Putamen (tissue), 1 donor: ENCODE results near the gene BIN1.
A peak's percentile ranks its signal among the peaks of the same experiment; 100 is the strongest.
"Not testable (repeated sequence)": the region's sequence is repeated elsewhere in the genome, so short reads cannot be mapped to it uniquely, and the experiment has no call there.

ENCODE experiments used
- DNase-seq: peaks from one replicate; pipeline ENCODE4 v3.0.0-alpha.2; 2016; ENCODE audit warnings: low spot score

BIN1 gene

DNA sequence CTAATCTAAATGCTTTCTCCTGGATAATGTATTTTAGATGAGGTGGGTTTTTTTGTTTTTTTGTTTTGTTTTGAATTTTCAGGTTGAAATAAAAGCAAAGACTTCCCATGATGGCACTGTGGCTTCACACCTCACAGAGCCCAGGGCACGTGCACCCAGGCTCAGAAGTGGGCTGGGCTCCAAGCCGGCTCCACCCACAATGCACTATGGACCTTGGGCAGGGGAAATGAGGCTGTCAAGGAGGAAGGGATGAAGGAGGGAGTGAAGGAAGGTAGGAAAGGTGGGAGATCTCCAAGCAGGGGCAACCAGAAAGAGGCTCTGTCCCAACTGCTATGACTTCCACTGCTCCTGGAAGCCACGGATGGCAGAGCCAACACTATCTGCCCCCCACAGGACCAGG lies 60.4 kb downstream of the BIN1 start:
- DNase-seq = no peak

DNA sequence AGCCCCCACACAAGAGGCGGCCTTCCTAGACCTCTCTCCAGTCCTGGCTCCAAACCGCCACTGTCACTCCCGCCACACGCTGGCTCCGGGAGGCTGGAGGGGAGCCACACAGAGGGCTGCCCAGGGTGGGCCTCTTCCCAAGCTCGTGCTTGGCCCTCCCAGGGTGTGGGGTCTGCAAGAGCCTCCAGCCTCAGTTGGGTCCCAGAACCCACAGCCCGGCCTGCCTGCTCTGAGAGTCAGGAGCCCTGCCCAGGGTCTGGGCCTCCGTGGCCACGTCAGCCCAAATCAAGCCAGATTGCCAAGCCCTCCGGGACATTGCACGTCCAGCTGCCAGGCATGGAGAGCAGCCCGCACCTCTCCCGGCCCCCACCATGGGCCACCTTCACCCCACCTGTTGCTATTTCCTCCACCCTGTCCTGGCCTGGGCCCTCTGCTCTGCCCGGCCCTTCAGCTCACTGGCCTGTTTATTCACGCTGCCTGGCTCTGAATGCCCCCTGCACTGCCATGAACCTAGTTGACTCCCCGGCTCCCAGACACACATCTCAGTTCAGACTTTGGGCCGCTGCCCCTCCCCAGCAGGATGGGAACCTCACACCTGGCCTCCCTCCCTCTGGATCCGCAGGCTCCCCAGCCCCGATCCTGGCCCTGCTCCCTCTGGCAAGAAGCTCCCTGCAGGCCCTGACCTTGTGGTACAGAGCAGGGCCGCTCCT lies 61.0 kb downstream of the BIN1 start:
- no peak for DNase-seq

DNA sequence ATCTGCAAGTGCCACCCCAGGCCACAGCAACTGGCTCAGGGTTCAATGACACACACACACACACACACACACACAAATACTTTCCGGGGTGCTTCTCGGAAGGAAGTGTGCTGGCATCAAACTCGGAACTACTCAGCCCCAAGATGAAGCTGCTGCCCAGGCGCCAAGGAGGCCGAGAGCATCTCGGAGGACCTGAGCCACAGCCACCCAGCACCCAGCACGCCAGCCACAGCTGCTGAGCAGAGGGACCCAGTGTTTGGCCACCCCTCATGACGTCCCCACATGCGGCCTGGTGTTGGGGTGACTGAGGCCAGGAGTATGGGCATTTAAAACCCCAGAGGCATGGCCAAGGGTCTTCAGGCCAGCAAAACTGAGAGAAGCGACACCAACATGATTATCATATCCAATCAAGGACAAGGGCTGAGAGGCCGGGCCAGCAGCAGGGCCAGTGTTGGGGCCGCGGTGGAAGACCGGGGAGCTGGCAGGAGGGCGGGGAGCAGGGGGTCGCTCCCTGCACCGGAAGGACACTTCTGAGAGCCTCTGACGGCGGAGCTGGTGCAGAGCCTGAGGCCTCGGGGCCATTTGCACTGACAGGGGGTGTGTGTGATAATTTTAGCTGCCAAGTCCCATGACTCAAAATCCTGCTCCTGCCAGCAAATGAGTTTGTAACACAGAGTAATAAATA lies 61.8 kb downstream of the BIN1 start:
- DNase-seq = no peak

DNA sequence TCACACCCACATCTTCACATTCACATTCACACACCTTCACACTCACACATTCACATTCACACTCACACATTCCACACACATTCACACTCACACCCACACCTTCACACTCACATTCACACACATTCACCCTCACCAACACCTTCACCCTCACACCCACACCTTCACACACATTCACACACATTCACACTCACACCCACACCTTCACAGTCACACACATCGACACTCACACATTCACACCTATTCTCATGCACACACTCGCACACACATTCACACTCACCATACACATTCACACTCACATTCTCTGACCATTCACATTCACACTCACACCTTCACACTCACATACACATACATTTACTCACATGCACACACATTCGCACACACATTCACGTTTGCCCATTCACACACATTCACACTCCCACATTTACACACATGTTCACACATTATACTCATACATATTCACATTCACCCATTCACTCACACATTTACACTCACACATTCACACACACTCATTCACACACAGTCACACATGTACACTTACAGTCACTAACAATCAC lies 62.7 kb downstream of the BIN1 start:
- DNase-seq = no peak

- DNase-seq = no peak
Observed at GRCh38 chr2:127043367-127044164, 63.4 kb downstream of the BIN1 start.

DNA sequence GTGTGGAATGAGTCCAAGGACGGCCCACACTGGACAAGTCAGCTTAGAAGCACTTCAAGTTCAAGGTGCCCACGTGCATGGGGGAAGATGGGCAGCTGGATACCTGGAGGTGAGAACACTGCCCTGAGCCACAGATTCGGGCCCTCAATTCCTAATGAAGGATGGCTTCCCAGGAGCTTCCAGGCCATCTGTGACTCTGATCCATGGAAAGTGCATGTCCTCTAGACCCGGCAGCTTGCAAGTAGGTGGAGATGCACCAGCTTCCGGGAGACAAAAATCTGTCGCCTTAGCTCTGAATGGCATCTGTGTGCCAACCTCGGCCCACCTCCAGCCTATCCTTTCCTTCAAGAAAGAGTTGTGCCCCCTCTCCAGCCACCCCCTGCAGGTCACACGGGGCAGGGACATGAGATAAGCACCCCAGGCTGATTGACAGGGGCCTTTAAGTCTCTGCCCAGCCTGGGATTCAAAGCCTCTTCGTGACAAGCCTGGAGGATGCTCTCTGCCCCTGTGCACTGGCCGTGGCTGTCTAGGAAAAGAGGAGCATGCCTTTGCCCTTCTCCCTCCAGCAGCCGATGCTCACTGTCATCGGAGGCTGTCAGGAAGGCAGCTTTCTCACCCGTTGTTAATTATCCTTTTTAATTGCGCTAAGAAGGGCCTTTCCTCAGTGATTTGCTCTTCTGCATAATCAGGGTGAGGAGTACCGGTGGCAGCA lies 65.5 kb downstream of the BIN1 start:
- no peak for DNase-seq

GRCh38 chr2:127040169-127040568 lies 66.8 kb downstream of the BIN1 start:
- DNase-seq = no peak

DNA sequence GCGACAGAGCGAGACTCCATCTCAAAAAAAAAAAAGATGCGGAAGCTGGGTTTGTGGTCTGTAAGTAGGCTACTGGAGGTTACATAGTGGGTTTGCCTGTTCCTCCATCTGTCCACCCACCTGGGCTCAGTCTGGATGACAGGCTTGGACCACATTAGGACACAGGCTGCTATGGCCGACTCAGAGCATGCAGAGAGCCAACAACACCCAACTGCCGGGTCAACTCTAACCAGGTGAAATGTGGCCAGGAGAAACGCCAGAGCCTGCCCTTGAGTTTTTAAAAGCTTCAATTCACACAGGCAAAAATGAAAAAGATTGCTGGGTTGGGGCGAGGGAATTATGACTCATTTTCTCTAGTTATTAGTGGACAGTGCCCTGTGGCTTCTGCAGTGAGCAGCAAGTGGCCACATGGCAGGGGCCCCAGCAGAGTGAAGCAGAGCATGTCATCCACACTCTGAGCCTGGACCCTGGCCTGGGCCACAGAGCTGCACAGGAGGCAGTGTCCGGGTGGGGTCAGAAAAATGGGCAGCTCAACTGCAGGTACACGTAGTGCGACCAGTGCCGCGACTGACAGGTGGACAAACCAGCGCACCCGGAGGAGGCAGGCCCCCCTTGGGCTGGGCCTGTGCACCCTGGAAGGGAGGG lies 67.4 kb downstream of the BIN1 start:
- DNase-seq = no peak

GRCh38 chr2:127037476-127037875 lies 69.5 kb downstream of the BIN1 start:
- DNase-seq = no peak

DNA sequence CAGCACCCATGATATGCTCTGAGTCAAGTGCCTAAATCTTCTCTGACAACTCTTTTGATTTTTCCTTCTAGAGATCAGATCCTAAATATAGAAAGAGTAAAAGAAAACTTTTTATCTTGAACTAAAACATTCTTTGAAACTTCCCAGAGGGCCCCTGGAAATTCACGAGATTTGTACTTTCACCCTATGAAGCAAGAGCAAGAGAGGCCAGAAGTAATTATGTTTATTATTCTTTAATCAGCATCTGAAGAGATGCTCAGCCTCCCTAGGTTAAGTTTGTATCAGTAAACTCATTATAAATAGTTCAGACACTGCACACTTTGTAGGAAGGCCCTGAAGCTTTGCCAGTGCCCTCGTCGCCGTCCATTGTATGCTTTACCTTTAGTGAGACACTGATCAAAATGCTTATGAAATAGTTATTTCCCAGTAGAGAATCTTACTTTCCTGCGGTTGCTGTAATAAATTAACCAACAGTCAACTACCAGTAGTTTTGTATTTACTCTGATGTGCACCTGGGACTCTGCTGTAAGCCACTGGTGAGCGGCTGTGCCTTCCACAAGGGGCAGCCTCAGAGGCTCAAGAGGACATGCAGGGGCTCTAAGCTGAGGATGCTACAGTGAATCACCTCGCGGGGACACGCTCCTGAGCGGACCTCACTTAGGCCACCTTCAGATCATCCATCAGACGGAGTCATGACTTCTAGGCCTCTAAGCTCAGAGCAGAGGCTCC lies 71.9 kb downstream of the BIN1 start:
- DNase-seq = no peak

DNA sequence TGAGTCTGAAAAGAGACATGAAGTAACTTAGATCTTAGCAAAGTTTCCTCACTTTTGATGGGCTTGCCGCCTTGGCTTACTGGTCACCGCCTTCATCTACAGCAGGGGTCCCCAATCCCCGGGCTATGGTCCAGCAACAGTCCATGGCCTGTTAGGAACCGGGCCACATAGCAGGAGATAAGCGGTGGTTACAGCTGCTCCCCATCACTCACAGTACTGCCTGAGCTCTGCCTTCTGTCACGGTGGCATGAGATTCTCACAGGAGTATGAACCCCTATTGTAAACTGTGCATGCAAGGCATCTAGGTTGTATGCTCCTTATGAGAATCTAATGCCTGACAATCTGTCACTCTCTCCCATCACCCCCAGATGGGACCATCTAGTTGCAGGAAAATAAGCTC lies 72.9 kb downstream of the BIN1 start:
- no peak for DNase-seq

GRCh38 chr2:127032621-127033020 lies 74.3 kb downstream of the BIN1 start:
- DNase-seq = no peak

DNA sequence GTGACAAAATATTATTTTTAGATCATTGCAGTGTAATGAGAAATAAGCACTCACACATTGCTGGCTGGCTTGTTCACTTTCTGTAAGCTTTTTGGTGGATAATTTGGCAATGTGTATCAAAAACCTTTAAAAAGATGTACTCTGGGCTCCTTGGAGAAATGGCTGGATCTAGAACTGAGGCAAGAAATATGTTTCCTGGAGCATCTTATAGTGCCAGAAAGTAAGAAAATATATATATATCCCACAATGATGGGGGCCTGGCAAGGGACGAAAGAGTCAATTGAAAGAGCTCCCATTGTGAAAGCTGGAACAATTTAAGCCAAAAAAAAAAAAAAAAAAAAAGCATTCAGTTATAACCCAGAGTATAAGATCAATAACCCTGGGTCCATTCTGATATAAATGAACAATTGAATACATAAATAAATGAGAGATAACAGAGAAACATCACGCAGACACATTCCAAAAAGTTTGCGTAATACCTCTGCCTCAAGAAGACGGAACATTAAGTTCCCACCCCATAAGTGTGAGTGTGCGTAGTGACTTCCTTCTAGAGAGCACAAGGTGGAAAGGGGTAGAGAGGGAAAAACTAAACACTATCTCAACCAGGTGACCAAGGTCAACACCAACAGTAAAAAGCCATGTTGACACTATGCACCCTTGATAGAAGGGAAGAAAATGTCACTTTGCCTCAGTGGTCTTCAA lies 77.5 kb downstream of the BIN1 start:
- no peak for DNase-seq

DNA sequence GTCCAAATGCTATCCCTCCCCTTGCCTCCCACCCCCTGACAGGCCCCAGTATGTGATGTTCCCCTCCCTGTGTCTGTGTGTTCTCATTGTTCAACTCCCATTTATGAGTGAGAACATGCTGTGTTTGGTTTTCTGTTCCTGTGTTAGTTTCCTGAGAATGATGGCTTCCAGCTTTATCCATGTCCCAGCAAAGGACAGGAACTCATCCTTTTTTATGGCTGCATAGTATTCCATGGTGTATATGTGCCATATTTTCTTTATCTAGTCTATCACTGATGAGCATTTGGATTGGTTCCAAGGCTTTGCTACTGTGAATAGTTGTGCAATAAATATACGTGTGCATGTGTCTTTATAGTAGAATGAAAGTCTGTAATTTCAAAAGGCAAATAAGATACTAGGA lies 78.2 kb downstream of the BIN1 start:
- not testable (repeated sequence) for DNase-seq

- no peak for DNase-seq
Observed at GRCh38 chr2:127027715-127028114, 79.2 kb downstream of the BIN1 start.

DNA sequence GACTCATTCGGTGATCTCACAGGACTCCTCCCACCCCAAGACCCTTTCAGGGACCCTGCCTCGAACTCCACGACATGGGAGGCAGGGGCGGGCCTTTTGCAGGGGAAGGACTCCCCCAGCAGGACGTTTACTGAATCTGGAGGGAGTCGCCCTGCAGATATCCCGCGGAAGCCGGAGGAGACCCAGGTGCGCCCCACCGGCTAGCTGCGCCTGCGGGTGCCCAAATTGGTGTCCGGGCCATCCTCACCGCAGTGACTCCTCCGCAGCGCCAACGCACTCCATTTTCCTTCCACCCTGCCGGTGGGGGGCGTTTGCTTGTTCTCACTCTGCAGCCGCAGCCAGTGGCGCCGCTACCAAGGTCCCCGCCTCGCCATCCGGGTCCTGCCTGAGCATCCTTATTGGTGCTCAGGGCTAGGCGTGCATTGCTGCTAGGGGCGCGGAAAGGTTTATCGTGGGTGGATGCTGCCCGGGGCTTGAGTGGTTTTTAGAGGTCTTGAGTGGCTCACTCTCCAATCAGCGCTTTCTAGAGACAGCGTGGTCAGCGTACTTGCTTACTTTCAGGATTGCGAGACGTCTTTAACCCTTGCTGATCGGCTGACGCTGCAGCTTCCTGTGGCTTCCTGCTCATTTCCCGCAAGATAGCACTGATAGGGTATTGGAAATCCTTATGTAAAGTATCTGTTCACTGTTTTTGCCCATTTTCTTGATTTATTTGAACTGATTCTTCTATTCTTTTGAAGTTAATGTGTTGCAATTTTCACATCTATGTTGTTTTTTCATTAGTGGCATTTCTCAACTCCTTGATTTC lies 81.4 kb downstream of the BIN1 start:
- peak; percentile 88 for DNase-seq

GRCh38 chr2:127024769-127025358 lies 82.1 kb downstream of the BIN1 start:
- DNase-seq = peak; percentile 53

DNA sequence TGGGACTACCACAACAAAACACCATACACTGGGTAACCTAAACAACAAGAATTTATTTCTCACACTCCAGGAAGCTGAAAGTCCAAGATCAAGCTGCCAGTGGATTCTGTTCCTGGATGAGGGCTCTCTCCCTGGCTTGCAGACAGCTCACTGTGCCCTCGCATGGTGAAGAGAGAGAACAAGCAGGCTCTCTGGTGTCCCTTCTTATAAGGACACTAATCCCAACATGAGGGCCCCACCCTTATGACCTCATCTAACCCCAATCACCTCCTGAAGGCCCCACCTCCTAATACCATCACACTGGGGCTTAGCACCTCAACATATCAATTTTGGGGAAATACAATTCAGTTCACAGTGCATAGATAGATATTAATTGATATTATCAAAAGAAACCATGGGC lies 83.5 kb downstream of the BIN1 start:
- no peak for DNase-seq

- no peak for DNase-seq
Observed at GRCh38 chr2:127022817-127023216, 84.1 kb downstream of the BIN1 start.
